IPS DF 4.7 (cell line): ENCODE data around the gene HDGFL1.

ENCODE experiments used
- DNase-seq: peaks from one replicate; pipeline ENCODE4 v3.0.0-alpha.2; 2013; ENCODE audit warnings: low spot score; ENCODE audit errors: extremely low read depth

Gene HDGFL1

GRCh38 chr6:22569281-22570184, at the start of gene HDGFL1:
Gene HDGFL1 (plus strand): TSS chr6:22569566. CDS start chr6:22569576, 10 bp downstream.
- DNase-seq = no peak

DNA sequence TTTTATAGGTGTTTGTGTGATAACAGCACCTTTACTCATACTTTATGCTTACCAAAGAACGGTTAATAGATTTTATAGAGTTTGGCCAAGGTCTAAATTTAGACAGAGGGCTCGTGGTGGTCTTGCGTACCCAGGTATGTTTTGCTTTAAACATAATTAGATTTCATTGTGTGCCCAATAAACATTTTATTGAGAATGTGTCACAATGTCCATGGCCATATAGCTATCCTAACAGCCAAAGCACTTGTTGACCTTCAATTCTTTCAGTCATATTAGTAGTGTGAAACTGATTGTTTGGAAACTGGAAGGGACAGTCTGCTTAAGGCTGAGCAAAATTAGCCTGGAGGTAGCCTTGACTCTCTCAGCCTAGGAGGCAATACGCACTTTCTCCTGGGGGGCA, 48.3 kb upstream of the HDGFL1 start:
- DNase-seq = no peak

DNA sequence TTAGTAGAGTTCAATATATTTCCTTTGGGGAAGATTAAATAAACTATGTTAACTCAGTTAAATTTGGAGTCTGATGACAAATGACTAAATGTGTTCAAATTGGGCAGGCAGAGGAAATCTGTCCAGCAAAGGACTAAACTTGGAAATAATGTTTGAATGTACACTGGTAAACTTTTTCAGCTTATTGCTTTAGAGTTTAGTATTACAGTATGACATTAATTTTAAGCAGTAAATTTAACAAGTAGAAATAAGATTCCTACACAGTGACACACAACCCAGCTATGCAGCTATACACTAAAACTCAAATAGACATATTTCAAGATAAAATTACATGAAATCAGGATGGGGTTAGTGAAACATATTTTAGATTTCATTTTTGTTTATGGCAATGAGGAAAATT, 42.6 kb upstream of the HDGFL1 start:
- no peak for DNase-seq

DNA sequence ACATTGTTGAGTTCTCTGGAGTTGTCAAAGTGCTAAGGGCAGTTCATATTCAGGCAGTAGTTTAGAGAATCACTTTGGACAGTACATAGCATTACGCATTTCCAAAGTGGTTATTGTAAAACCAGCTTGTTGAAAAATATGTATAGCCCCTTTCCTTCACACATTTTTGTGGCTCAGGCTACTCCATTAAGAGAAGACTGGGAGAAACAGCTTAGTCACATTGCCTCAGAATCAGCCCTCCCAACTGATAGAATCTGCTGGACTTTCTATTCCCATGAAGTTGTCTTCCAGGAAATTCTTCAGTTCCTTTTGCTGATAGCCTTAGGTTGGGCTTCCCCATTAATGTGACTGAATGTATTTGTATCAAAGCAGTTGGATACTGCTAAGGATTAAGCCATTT, 39.5 kb upstream of the HDGFL1 start:
- DNase-seq = no peak

GRCh38 chr6:22530506-22530905, 38.9 kb upstream of the HDGFL1 start:
- DNase-seq = no peak

- DNase-seq = no peak
Measured at GRCh38 chr6:22536122-22536521, 33.2 kb upstream of the HDGFL1 start.

DNA sequence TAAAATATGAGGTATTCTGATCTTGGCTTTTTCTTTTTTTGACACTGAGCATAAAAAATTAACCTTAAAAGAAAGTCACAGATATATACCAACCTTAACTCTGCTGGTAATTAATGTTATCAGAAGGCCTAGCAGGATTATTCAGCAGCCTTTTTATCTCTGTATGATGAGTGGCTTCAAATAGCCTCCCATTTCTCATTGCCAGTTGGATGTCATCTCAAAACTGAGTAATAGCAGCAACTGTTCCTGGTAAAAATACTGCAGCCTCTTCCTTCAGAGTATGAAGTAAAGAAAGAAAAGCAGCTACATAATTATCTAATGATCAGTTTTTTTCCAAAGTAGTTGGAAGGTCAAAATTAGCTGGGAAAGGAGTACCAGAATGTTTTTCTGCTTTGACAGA, 24.9 kb upstream of the HDGFL1 start:
- DNase-seq = no peak

GRCh38 chr6:22545051-22545450, 24.3 kb upstream of the HDGFL1 start:
- DNase-seq = no peak

DNA sequence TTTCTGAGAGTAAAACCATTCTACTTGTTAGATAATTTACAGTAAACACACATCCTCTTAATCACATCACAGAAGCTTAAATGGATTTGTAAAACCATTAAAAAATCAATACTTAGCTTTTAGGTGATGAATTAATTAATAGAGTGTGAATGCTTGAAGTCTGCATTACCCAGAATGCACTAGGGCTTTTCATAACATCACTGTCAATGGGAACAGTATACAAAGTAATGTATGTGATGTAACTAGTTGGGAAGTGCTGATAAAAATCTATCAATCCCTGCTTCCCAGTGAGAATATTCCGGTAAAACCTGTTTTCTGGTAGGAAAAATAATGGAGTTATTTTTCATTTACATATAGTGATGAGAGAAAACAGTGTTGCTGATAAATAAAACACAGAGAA, 23.1 kb upstream of the HDGFL1 start:
- no peak for DNase-seq

- no peak for DNase-seq
Measured at GRCh38 chr6:22550971-22551670, 18.2 kb upstream of the HDGFL1 start.

DNA sequence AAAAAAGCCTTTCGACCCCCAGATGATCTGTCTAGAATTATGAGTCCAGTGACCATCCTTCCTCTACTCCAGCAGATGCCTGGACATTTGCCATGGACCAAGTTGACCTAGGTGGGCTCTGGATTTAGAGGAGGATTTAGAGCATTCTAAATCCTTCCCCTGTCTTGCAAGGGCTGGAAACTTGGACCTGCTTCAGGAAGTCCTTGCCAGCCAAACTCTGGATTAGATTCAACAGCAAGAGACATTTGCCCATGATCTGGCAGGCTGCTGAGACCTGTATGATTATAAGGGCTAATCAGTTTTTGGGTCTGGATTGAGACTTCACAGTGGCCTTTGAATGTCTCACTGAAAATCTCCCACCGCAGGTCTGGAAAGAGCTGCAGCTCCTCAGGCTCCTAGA, 13.1 kb upstream of the HDGFL1 start:
- DNase-seq = no peak

GRCh38 chr6:22557007-22557406, 12.4 kb upstream of the HDGFL1 start:
- DNase-seq = no peak

DNA sequence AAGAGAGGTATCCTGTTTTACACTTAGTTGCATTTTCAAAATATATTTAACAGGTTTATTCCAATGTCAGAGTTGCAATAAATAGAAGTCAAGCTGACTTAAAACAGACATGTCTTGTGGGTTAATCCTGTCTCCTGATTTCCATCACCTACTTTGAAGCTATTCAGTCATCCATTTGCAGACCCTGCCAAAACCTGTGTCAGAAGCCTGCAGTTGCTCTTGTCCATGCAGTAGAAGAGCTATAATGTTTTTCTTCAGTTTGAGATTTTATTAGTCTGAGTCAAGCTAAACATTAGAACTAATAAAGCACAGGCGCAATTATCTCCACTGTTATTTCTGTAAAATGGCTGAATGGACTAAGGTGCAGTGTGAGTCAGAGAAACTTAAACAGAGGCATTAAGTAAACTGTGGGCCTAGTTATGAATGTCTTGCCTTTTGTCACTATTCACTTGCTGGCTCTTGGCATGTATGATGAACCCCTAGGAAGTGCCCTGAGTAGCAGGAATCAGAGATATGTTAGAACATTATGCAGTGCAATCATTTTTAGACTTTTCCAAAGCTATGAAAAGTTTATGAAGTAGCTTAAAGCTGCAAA, 11.0 kb upstream of the HDGFL1 start:
- DNase-seq = no peak

DNA sequence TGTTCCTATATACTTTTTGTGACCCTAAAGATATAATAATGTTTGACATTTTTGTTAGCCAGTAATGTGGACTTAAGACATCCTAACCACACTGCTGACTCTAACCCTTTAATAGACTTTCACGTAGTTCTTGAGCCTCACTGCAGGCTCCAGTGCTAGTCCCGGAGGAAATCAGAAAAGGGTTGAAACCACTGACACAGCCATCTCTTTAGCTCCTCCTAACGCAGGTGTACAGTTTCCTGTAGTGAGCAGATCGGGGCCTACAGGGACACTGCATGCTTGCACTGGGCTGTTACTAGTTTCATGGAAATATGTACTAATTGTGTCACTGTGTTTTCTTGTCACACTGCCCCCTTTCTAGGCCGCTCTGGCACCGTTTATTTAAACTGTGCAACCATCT, 512 bp upstream of the HDGFL1 start:
- no peak for DNase-seq

- no peak for DNase-seq
Measured at GRCh38 chr6:22570185-22570551, 802 bp downstream of the HDGFL1 start.

DNA sequence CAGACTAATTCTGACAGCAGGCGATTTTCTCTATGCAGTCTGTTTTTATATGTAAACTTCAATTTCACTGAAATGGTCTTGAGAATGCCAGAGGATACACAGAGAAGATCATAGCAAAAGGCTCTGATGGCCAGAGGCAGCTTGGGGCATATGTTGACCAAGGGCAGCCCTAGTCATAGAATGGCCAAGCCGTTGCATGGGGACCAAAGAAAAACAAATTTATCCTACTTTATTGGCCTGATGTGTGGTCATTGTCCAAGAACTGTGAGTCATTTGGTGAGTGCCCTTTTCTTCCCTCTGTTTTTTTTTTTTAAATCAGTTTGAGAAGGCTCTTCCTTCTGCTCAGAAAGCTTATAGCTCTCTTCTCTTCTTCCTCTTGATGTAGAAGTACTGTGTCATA, 5.8 kb downstream of the HDGFL1 start:
- no peak for DNase-seq

DNA sequence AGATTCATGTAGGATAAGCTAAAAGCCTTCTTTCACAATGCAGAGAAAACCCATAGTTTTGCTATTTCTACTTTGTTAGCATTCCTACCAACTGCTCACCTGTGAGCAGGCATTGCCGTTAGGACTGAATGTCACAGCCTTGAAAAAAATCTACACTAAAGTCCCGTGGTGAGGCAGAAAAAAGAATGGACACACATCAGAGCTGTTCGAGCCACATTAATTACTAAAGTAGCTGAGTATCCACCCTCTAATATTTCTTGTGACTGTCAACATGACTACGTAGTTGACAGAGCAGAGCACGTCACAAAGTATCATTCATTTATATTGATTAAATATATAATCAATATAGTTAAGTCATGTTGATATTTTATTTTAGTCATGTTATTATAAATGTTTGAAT, 10.1 kb downstream of the HDGFL1 start:
- DNase-seq = no peak

DNA sequence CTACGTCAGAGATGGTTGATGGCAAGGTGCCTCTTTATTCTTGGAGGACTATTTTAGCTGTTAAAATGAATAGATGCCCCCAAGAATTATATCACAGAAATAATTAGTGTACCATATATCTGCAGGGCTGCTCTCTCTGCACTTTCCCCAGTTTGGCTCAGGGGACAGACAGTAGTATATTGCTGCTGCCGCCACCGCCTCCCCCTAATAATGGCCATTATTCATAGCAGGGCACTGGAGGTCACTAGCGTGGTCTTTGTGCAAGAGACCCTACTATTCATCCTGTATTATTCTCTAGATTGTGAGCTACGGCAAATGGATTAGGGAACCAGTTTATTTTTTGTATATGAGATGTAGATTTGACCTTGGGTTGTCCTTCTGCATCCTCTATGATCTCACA, 11.0 kb downstream of the HDGFL1 start:
- DNase-seq = no peak

DNA sequence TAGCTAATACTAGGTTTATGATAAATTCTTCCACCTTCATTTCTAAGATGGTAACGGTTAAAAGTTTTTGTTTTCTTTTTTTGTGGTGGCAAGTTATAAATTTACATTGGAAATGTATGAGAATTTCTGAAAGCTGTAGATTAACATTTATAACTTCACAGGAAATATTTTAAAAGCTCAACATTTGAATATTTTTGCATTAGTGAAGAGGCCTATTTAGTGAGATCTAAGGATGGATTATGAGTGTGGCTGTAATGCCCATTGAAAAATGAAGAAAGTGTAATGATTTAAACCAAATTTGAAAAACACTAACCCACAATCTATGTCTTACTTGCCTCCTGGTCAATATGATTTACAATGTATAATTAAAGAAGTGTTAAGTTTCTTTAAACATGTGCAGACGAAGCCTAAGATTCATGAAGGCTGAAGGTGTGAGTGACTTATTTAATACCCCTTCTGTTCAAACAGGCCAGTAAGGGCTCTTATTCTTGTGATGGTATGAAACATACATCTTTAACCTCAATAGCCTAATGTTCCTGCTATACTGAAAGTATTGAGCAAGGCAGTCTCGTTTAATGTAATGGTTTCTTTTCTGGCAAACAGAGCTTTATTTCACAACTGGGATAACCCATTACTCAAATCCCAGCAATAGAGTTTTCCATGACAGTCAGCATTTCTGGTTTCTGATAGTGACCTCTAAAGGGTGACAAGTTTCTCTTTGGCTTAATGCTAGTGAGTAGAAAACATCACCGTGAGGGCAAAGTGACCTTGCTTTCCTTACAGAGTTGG, 13.2 kb downstream of the HDGFL1 start:
- no peak for DNase-seq

GRCh38 chr6:22583230-22583629, 13.9 kb downstream of the HDGFL1 start:
- DNase-seq = no peak

DNA sequence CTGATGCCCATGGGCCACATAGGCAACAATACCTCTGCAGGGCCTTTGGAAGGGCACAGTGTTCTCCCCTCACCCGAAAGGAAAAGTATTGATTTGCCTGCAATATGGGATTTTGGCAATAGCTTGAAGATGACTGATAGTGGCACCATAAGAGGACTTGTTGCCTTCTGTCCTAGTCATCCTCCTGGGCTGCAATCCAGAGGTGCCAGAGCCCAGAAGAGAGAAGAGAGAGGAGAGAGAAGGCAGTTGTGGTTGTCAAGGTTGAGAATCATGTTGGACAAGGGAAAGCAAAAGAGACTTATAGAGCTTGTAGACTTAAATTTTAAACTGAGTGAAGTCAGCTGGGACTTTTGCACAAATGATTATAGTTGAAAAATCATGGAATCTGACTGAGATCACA, 14.6 kb downstream of the HDGFL1 start:
- DNase-seq = no peak

DNA sequence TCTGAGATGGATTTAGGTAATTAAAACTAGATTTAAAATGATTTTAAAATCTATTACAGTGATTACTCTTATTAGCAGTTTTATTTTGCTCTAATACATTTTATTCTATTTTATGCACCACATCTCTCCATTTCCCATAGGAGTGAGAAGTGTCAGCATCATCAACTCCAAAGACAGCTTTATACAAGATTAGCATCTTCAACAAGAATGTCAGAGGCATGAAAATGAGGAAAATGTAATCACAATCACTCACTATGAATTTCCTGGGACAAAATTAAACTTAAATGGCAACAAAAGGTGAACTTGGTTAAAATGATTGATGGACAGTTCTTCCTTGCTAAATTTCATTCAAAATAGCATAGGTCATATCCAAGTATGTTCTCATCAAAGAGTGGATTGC, 19.8 kb downstream of the HDGFL1 start:
- no peak for DNase-seq
